Astrocyte of the cerebellum (primary cell): Measurements from ENCODE around the gene COMT.
"Not testable (repeated sequence)": the region's sequence is repeated elsewhere in the genome, so short reads cannot be mapped to it uniquely, and the experiment has no call there.

Experiments
- DNase-seq: peaks from one replicate; pipeline ENCODE4 v3.0.0-alpha.2; 2011; ENCODE audit warnings: low read depth
- H3K4me3 ChIP-seq: 2 replicates; pipeline ENCODE4 v1.5.1; 2011; ENCODE audit warnings: mild to moderate bottlenecking, low read depth, low read length, moderate library complexity
- CTCF ChIP-seq: IDR thresholded peaks from 2 replicates; pipeline ENCODE4 v1.5.1; 2012; ENCODE audit warnings: low read length, low read depth, moderate library complexity, mild to moderate bottlenecking; ENCODE audit errors: missing control alignments
- in situ Hi-C: cut with HindIII; loops from 2 replicates; pipeline ENCODE4 v1.10.0; 2017; ENCODE audit warnings: low sequenced_read_pairs

The COMT gene

GRCh38 chr22:19929586-19930550 lies 11.7 kb upstream of the COMT start:
- in situ Hi-C loops: no loop called here
- no peak for TF ChIP-seq CTCF
- no peak for DNase-seq
- no peak overlapping the region for H3K4me3 ChIP-seq

GRCh38 chr22:19930551-19931486 lies 10.8 kb upstream of the COMT start:
- DNase-seq: no peak
- in situ Hi-C loops: no loop called here
- H3K4me3 ChIP-seq: no peak overlapping the region
- no peak for TF ChIP-seq CTCF

- no peak for TF ChIP-seq CTCF
- H3K4me3 ChIP-seq: no peak overlapping the region
- in situ Hi-C loops: no loop called here
- DNase-seq: no peak
Observed at GRCh38 chr22:19931514-19931913, 10.1 kb upstream of the COMT start.

- no peak for TF ChIP-seq CTCF
- in situ Hi-C loops: no loop called here
- no peak for DNase-seq
- no peak overlapping the region for H3K4me3 ChIP-seq
Observed at GRCh38 chr22:19932367-19933206, 9.0 kb upstream of the COMT start.

GRCh38 chr22:19933341-19934241 lies 8.0 kb upstream of the COMT start:
- DNase-seq: no peak
- H3K4me3 ChIP-seq: no peak overlapping the region
- TF ChIP-seq CTCF: no peak
- in situ Hi-C loops: no loop called here

- DNase-seq, in situ Hi-C loops: not testable (repeated sequence)
Observed at GRCh38 chr22:19935123-19935718, 6.4 kb upstream of the COMT start.

More at GRCh38 chr22:19935123-19935718, 6.4 kb upstream of the COMT start:
- H3K4me3 ChIP-seq: not testable (repeated sequence)
